ENCODE data around the gene LPAR3. TPM values are rescaled to one million over a fixed set of nuclear protein-coding genes. Genes with fewer than 3 reads are reported as not detected.
"Not testable (repeated sequence)": the region's sequence is repeated elsewhere in the genome, so short reads cannot be mapped to it uniquely, and the experiment has no call there.

LPAR3 gene
- total and polyA plus RNA-seq, 9 donors: 0.20 to 22.7 (median 2.5) TPM

DNA sequence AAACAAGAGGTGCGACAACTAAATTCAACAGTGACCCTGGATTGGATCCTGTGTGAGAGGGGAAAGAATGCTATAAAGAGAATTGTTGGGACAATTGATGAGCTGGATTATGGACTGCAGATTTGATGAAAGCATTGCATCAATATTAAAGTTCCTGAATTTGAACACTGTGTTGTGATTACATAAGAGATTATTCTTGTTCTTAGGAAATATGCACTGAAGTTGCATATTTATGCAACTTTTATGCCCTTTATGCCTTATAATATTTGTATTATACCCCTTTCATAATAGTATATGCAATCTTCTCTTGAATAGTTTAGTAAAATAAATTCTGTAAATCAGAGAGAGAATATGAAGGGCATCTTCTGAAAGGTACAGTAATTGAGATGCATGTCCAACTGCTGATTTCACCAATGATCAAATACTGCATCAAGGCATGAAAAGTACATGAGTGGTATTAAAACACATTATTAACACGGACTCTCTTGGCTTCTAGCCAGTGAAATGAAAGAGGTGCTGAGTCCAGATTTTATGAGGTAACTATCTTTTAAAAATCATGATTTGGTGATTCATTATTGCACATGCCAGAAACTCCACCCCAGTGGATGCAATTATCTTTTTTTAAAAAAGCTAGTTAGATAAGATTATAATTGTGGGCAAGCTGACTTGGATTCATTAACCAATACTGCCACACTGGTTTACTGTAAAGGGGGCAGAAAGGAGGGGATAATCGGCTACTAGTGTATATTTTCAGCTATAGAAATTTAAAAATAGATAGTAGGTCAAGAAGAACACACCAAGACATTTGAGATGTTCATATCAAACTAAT lies 19.9 kb upstream of the LPAR3 start:
- Histone ChIP-seq H3K27me3 (no peaks in the 10 kb centered on the region), H3K4me3 (no peak overlapping the region), H3K36me3 (no peaks in the 10 kb centered on the region), H3K27ac (no peak overlapping the region), H3K9me3 (no peaks in the 10 kb centered on the region), H3K4me1 (ENCODE audit: insufficient read depth) (no peaks in the 10 kb centered on the region)
- 46 to 54% (median 46%) methylated on average over 3 of the region's 3 CpGs for WGBS, 3 donors
- TF ChIP-seq, protein P1, sequence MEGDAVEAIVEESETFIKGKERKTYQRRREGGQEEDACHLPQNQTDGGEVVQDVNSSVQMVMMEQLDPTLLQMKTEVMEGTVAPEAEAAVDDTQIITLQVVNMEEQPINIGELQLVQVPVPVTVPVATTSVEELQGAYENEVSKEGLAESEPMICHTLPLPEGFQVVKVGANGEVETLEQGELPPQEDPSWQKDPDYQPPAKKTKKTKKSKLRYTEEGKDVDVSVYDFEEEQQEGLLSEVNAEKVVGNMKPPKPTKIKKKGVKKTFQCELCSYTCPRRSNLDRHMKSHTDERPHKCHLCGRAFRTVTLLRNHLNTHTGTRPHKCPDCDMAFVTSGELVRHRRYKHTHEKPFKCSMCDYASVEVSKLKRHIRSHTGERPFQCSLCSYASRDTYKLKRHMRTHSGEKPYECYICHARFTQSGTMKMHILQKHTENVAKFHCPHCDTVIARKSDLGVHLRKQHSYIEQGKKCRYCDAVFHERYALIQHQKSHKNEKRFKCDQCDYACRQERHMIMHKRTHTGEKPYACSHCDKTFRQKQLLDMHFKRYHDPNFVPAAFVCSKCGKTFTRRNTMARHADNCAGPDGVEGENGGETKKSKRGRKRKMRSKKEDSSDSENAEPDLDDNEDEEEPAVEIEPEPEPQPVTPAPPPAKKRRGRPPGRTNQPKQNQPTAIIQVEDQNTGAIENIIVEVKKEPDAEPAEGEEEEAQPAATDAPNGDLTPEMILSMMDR (IDR thresholded peaks at IDR 0.05): no peak
- TF ChIP-seq POLR2A (IDR thresholded peaks at IDR 0.05): no peak
- TF ChIP-seq EP300 (IDR thresholded peaks at IDR 0.05): no peak
- intact Hi-C loops (cut with DNase I): no loop called here
- no peak for DNase-seq

DNA sequence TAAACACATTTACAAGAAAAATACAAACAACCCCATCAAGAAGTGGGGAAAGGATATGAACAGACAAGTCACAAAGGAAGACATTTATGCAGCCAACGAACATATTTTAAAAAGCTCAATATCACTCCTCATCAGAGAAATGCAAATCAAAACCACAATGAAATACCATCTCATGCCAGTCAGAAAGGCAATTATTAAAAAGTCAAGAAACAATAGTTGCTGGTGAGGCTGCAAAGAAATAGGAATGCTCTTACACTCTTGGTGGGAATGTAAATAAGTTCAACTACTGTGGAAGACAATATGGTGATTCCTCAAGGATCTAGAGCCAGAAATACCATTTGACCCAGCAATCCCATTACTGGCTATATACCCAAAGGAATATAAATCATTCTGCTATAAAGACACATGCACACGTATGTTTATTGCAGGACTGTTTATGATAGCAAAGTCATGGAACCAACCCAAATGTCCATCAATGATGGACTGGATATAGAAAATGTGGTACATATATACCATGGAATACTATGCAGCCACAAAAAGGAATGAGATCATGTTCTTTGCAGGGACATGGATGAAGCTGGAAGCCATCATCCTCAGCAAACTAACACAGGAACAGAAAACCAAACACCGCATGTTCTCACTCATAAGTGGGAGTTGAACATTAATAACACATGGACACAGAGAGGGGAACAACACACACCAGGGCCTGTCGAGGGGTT lies 15.9 kb upstream of the LPAR3 start:
- H3K27me3 ChIP-seq; H3K27ac ChIP-seq; H3K4me3 ChIP-seq; H3K4me1 ChIP-seq (ENCODE audit: insufficient read depth); H3K9me3 ChIP-seq; DNase-seq; H3K36me3 ChIP-seq; intact Hi-C loops (cut with DNase I): not testable (repeated sequence)
- 81 to 82% (median 82%) methylated on average over 4 of the region's 4 CpGs for WGBS, 3 donors

DNA sequence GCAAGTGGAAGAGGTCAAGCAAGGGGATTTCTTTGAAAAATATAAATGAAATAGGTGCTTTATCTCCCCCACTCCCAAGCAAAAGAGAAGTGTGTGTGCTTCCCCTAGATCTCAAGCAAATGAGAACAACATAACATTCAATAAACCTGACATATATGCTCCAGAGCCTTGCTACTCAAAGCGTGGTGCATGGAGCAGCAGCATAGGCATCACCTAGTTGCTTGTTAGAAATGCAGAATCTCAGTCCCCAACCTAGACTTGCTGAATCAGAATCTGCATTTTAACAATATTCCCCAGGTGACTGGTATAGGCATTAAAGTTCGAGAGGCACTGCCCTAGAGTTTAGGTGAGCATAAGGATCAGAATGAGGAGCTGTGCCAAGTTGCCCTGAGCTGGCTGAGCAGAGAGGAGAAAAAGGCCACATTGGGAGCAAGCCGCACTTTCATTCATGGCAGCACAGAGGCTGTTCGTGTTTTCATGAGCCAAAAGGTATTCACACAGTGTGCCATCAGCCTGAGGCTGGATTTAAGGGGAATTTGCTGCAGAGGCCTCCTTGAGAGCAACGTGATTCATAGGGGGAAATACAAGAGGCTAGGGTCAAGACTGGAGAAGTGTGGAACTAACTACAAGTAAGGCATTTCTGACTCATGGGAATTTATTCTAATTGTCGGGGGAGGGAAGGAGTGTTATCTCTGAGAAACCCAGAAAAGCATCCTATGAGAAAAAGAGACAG lies 14.3 kb upstream of the LPAR3 start:
- WGBS, 3 donors: 52 to 58% (median 54%) methylated on average over 6 of the region's 6 CpGs
- TF ChIP-seq EP300 (IDR thresholded peaks at IDR 0.05) (no peak), POLR2A (IDR thresholded peaks at IDR 0.05) (no peak)
- TF ChIP-seq, protein P1 (IDR thresholded peaks at IDR 0.05): no peak
- H3K36me3 ChIP-seq: no peaks in the 10 kb centered on the region

DNA sequence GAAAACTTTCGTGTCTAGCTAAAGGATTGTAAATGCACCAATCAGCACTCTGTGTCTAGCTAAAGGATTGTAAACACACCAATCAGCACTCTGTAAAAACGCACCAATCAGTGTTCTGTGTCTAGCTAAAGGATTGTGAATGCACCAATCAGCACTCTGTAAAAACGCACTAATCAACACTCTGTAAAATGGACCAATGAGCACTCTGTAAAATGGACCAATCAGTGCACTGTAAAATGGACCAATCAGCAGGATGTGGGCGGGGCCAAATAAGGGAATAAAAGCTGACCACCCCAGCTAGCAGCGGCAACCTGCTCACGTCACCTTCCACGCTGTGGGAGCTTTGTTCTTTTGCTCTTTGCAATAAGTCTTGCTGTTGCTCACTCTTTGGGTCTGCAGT lies 9.7 kb upstream of the LPAR3 start:
- H3K4me3 ChIP-seq; DNase-seq; H3K36me3 ChIP-seq; H3K27me3 ChIP-seq; H3K27ac ChIP-seq; intact Hi-C loops (cut with DNase I); H3K9me3 ChIP-seq; H3K4me1 ChIP-seq (ENCODE audit: insufficient read depth): not testable (repeated sequence)
- 68 to 87% (median 71%) methylated on average over 7 of the region's 7 CpGs for WGBS, 3 donors

More for the DNA sequence above, 14.3 kb upstream of the LPAR3 start:
- Histone ChIP-seq H3K27me3 (no peaks in the 10 kb centered on the region), H3K9me3 (no peaks in the 10 kb centered on the region), H3K4me1 (ENCODE audit: insufficient read depth) (no peaks in the 10 kb centered on the region), H3K27ac (no peak overlapping the region), H3K4me3 (no peak overlapping the region)
- DNase-seq: no peak
- intact Hi-C loops (cut with DNase I): no loop called here

DNA sequence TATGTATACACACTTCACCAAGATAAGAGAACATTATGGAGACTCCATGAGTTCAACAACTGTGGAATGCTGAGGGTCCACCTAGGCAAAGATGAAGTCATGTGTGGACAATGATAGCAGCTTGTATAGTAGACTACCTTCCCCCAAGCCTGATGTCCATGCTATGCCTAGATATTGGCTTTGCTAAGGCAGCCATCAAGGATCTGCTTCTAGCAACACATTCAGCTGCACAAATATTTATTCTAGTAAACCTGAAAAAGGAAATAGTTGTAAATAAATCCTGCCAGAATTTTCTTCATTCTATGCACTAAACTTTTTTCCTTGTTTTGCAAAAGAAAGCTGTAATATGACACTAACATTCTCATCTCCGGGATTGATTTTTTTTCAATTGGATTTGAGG lies 7.0 kb upstream of the LPAR3 start:
- Histone ChIP-seq H3K9me3 (no peaks in the 10 kb centered on the region), H3K36me3 (no peaks in the 10 kb centered on the region), H3K4me3 (no peak overlapping the region), H3K4me1 (ENCODE audit: insufficient read depth) (no peaks in the 10 kb centered on the region), H3K27me3 (no peaks in the 10 kb centered on the region), H3K27ac (no peak overlapping the region)
- intact Hi-C loops (cut with DNase I): no loop called here
- 7 to 22% (median 8%) methylated on average over 1 of the region's 1 CpG for WGBS, 3 donors
- DNase-seq: no peak
- TF ChIP-seq, protein P1 (IDR thresholded peaks at IDR 0.05): no peak
- TF ChIP-seq POLR2A (IDR thresholded peaks at IDR 0.05): no peak
- TF ChIP-seq EP300 (IDR thresholded peaks at IDR 0.05): no peak
